HG02610 (cell line): Measurements from ENCODE around the gene B4GAT1.
"Not testable (repeated sequence)": the region's sequence is repeated elsewhere in the genome, so short reads cannot be mapped to it uniquely, and the experiment has no call there.

Experiments used
- ATAC-seq: cut with Tn5 transposase; IDR thresholded peaks from one replicate; pipeline ENCODE4 v1.9.1; 2021; ENCODE audit warnings: mild to moderate bottlenecking, moderate library complexity; ENCODE audit not compliant: unreplicated experiment

B4GAT1 gene

DNA sequence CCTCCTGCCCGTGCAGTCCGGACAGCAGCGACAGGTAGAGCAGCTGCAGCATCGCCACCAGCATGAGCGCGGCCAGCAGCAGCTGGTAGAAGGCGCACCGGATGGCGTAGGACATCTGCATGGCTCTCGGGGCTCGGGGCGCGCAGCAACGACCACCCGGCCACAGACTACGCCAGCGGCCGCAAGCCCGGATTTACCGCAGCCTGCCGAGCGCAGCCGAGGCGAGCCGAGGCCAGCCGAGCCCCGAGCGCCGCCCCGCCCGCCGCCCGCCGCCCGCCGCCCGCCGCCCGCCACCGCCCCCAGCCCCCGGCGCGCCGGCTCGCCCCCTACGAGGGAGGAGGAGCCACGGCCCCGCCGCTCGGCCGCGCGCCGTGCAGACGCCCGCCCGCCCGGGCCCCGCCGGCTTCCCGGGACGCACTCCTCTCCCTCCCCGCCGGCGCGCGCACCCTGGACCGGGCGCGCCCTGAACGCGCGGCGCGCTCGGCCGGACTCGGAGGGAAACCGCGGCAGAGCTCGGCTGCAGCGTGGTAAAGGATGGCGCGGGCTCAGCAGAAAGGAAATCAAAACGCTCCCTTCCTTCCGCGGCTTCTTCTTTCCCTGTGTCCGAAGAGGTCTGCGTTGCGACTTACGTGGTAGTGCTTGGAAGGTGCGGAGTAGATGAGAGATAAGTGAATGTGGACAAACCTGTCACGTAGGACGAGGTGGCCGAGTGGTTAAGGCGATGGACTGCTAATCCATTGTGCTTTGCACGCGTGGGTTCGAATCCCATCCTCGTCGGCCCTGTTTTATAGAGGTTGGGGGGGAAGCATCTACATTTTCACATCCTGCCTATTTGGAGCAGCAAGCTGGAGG, at the start of gene B4GAT1:
TSS of gene B4GAT1 (minus strand) at position 205 of the 852 bp plus-strand sequence. CDS start at position 121, 84 bp downstream.
- ATAC-seq = peak; percentile 42

DNA sequence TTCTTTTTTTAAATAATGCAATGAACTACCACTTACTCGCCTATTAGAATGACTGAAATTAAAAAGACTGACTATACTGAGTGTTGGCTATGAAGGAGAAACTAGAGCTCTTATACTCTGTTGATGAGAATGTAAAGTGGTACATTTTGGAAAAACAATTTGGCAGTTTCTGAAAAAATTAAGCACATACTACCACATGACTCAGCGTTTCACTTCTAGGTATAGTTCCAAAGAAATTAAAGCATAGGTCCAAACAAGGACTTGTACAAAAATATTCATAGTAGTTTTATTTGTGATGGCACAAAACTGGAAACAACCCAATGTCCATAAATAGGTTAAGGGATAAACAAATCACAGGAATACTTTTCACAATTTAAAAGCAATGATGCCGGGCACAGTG, 46.5 kb upstream of the B4GAT1 start:
- no peak for ATAC-seq

DNA sequence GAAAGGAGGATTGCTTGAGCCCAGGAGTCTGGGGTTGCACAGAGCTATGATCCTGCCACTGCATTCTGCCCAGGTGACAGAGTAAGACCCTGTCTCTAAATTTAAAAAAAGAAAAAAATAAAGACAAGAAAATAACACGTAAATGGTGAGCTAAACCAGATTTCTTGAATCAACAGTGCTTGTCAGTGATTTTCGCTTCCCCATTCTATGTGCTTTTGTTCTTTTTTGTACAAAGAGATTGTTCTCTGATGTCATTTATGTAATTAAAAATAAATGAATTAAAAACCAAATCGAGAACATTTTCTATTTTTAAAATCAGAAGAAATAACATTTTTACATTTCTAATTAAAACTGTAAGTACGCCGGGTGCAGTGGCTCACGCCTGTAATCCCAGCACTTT, 43.9 kb upstream of the B4GAT1 start:
- ATAC-seq = no peak

- ATAC-seq = no peak
These were observed 41.5 kb upstream of the B4GAT1 start for GRCh38 chr11:66388780-66389386.

- no peak for ATAC-seq
These were observed 39.0 kb upstream of the B4GAT1 start for GRCh38 chr11:66386171-66387069.

GRCh38 chr11:66384316-66384715, 36.9 kb upstream of the B4GAT1 start:
- not testable (repeated sequence) for ATAC-seq

GRCh38 chr11:66380264-66380663, 32.8 kb upstream of the B4GAT1 start:
- not testable (repeated sequence) for ATAC-seq

DNA sequence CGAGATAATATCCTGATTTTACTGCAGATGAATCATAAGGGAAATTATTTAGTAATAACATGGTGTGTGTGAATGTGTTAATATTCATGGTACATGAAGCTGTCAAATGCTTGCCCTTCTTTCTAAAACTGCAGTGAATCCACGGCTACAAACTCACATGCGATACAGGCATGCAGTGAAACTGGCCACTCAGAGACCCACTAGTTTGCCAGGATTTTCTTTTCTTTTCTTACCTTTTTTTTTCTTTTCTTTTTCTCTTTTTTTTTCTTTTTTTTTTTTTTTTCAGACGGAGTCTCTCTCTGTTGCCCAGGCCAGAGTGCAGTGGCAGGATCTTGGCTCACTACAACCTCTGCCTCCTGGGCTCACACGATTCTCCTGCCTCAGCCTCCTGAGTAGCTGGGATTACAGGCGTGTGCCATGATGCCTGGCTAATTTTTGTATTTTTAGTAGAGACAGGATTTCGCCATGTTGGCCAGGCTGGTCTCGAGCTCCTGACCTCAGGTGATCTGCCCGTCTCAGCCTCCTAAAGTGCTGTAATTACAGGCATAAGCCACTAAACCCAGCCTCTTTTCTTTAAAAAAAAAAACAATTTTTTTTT, 26.4 kb upstream of the B4GAT1 start:
- ATAC-seq = not testable (repeated sequence)

- ATAC-seq = no peak
These were observed 25.8 kb upstream of the B4GAT1 start for GRCh38 chr11:66373265-66373664.

DNA sequence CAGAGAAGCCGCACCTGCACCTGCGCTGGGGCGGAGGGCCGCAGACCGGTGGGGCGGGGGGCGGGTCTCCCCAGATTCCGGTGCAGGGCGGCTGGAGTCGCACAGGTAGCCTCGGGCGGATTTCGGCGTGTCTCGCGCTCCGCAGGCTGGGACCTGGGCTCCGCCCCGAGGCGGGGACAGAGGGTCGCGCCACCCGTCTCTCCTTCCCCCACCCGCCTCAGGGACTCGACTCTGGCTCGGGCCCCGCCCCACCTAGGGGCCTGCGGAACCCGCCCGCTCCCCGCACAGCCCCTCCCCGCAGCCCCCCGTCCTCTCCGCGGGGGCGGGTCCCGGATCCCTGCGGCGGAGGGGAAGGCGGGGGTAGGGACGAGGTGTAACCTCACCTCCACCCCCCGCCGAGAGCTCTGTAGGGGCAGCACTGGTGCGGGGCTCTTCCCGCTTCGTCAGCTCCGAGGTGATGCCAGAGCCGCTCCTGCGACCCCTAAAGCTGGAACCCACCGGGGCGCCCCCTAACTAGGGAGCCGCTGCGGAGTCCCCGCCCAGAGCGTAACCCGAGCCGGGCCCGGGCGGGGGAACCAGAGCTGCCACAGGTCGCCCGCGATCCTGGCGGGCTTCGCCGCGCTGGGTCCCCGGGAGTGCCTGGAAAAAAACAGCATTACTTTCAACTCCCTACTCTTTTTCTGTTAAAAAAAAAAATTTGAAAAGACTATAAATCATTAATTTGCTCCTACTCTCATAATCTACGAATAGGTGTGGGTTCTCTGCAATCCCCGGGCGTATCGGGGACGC, 24.4 kb upstream of the B4GAT1 start, which contains the start of gene SLC29A2:
TSS of gene SLC29A2 (minus strand) at position 134 of the 789 bp plus-strand sequence. CDS start 169 bp downstream, outside the sequence.
- peak; percentile 59 for ATAC-seq

- no peak for ATAC-seq
These were observed 21.9 kb upstream of the B4GAT1 start for GRCh38 chr11:66369073-66369894.

GRCh38 chr11:66368484-66368883, 21.1 kb upstream of the B4GAT1 start:
- no peak for ATAC-seq

DNA sequence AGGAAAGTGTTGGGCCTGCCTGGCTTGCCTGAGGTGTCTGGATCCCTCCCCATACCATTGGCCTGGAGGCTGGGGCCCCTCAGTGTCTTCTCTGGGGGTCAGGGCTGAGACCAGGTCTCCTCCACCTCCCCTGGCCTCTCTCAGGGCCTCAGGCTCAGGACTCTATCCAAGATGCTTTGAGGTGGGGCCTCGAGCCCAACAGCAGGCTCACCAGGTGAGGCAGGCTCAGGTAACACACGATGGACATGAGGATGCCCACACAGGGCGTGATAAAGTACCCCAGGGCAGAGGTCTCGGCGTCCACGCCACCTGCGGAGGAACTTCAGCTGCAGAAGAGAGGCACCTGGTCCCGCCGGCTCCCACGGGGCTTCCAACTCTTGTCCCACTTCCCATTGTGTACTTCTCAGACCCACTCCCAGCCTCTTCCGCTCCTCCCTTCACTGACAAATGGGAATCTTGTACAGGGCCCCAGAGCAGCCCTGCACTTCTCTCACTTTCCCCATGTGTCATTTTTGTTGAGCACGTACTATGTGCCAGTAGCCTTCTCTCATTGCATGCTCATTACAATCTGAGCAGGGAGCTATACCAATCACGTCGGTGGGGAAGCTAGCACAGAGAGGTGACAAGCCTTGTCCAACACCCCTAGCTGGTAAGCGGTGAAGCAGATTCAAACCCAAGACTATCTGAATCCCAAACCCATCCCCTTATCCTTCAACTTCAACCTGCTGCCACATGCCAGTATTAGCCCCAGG, 20.3 kb upstream of the B4GAT1 start:
- no peak for ATAC-seq

DNA sequence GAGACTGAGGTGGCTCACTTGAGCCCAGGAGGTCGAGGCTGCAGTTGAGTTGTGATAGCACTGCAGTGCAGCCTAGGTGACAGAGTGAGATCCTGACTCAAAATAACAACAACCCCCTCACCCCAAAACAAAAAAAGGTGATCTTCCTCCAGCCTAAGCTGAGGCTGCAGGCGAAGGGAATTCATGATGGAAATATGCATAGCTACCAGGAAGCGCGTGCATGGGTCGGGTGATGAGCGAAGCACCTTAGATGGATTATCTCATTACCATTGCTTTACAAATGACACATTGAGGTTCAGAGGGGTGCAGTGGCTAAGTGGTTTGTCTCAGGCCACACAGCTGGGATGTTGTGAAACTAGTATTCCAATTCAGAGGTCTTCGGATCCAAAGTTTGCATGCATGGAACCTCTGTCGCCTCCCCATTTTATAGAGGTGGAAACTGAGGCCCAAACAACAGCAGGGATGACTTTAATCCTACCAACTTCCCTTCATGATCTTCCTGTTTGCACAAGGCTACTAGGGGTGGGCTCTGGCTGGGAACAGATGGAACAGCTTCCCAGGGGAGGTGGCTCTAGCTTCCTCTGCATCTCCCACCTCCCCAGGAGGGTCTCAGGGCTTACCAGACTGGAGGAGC, 19.5 kb upstream of the B4GAT1 start:
- ATAC-seq = no peak

GRCh38 chr11:66365711-66366619, 18.5 kb upstream of the B4GAT1 start:
- ATAC-seq = no peak

DNA sequence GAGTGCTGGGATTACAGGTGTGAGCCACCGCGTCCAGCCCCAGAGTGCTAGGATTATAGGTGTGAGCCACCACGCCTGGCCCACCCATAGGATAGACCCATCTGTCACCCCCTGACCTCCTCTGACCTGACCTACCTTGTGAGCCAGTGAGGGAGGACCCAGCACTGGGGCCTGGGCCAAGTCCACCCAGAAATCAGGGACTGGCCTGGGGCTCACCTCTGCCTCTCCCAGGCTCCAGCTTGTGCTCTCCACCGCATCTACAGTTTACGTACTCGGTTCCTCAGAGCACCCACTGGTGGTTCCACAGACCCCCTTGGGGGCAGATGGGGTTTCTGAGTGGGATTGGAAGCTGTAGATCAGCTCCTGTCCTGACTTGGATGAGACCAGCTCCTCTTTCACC, 17.7 kb upstream of the B4GAT1 start:
- no peak for ATAC-seq
